Breast epithelium (tissue), 4 donors: ENCODE data around the gene SLC1A3. TPM values are rescaled to one million over a fixed set of nuclear protein-coding genes. Genes with fewer than 3 reads are reported as not detected.
"Not testable (repeated sequence)": the region's sequence is repeated elsewhere in the genome, so short reads cannot be mapped to it uniquely, and the experiment has no call there.

Experiments
- DNase-seq, 2 donors: peaks; one replicate each; pipeline ENCODE4 v3.0.0-alpha.2; 2019; ENCODE audit warnings: low spot score in 2 of 2
- H3K27ac ChIP-seq, 2 donors: fragments of 200-600 bp; sonication (generic) in 1 of 2; one replicate each; pipeline ENCODE4 v1.5.1; 2016 to 2019; ENCODE audit warnings: mild to moderate bottlenecking in 1 of 2
- H3K27me3 ChIP-seq, 2 donors: fragments of 200-600 bp; sonication (generic) in 1 of 2; one replicate each; pipeline versions ENCODE4 v1.5.1 to v1.6.0; 2017 to 2019; ENCODE audit warnings: control low read depth in 1 of 2, mild to moderate bottlenecking in 1 of 2
- H3K36me3 ChIP-seq: fragments of 200-600 bp; one replicate; pipeline ENCODE4 v1.5.1; 2019
- H3K4me1 ChIP-seq, 2 donors: fragments of 200-600 bp; sonication (generic); one replicate each; pipeline ENCODE4 v1.5.1; 2016 to 2019; ENCODE audit warnings: control low read depth in 1 of 2
- H3K4me3 ChIP-seq, 3 donors: fragments of 200-600 bp; sonication (generic); 1 replicate in 2 of 3; 2 replicates in 1 of 3; pipeline ENCODE4 v1.5.1; 2016 to 2019; ENCODE audit warnings: mild to moderate bottlenecking in 3 of 3, moderate library complexity in 2 of 3
- H3K9me3 ChIP-seq, 2 donors: fragments of 200-600 bp; sonication (generic) in 1 of 2; one replicate each; pipeline ENCODE4 v1.5.1; 2016 to 2019; ENCODE audit warnings: control low read depth in 1 of 2
- POLR2A ChIP-seq: fragments of 450-650 bp; IDR thresholded peaks from one replicate; pipeline ENCODE4 v1.6.1; 2016; ENCODE audit warnings: antibody characterized with exemption, mild to moderate bottlenecking, moderate library complexity
- POLR2AphosphoS5 ChIP-seq, 3 donors: sonication (generic); formaldehyde crosslinking; IDR thresholded peaks; one replicate each; pipeline ENCODE4 v1.6.1; 2017; ENCODE audit warnings: antibody characterized with exemption in 3 of 3
- intact Hi-C: fragments of 100-400 bp; cut with DNase I; formaldehyde crosslinking; loops from one replicate; pipeline ENCODE4 v1.15.1; 2023; ENCODE audit warnings: low total_unique reads
- total RNA-seq, 3 donors: library from RNA; depleted of rRNA; stranded (reverse); fragments of >200 nt; gene quantifications; one replicate each; pipeline ENCODE4 v1.1.0, GENCODE V29; 2016
- TF ChIP-seq, protein P1 (sequence below), 3 donors: fragments of 450-650 bp; IDR thresholded peaks; one replicate each; pipeline ENCODE4 v1.5.1; 2016 to 2017; ENCODE audit warnings: antibody characterized with exemption in 3 of 3, mild to moderate bottlenecking in 3 of 3, moderate library complexity in 3 of 3

SLC1A3 gene
- total RNA-seq, 3 donors from 2014 or later = 29.8 to 122 (median 87.5) TPM

DNA sequence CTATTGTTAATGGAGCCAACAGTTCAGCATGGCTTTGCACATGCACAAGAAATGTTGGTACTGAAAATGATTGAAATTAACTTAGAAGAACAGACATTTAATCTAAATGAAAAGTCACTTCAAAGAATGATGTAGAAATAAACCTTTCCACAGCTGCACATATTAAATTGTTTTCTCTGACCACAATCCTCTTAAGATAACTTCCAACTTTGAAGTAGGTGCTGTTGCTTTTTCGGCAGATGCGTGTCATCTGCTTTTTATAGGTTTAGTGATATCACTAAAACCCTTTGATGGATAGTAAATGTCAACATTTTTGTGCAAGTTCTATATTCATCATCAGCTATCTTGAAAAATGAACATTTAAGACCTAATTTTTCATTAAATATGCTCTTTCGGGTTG, 25.3 kb upstream of the SLC1A3 start:
- no peak for DNase-seq
- H3K9me3 ChIP-seq = no peaks in the 10 kb centered on the region
- H3K27ac ChIP-seq = no peak overlapping the region
- H3K4me1 ChIP-seq = no peaks in the 10 kb centered on the region
- H3K36me3 ChIP-seq = no peaks in the 10 kb centered on the region
- H3K27me3 ChIP-seq = no peaks in the 10 kb centered on the region
- no peak overlapping the region for H3K4me3 ChIP-seq
- intact Hi-C loops = no loop called here
- no peak for TF ChIP-seq POLR2A
- TF ChIP-seq POLR2AphosphoS5 (IDR thresholded peaks at IDR 0.05) = no peak
- TF ChIP-seq, protein P1, sequence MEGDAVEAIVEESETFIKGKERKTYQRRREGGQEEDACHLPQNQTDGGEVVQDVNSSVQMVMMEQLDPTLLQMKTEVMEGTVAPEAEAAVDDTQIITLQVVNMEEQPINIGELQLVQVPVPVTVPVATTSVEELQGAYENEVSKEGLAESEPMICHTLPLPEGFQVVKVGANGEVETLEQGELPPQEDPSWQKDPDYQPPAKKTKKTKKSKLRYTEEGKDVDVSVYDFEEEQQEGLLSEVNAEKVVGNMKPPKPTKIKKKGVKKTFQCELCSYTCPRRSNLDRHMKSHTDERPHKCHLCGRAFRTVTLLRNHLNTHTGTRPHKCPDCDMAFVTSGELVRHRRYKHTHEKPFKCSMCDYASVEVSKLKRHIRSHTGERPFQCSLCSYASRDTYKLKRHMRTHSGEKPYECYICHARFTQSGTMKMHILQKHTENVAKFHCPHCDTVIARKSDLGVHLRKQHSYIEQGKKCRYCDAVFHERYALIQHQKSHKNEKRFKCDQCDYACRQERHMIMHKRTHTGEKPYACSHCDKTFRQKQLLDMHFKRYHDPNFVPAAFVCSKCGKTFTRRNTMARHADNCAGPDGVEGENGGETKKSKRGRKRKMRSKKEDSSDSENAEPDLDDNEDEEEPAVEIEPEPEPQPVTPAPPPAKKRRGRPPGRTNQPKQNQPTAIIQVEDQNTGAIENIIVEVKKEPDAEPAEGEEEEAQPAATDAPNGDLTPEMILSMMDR (IDR thresholded peaks at IDR 0.05) = no peak

DNA sequence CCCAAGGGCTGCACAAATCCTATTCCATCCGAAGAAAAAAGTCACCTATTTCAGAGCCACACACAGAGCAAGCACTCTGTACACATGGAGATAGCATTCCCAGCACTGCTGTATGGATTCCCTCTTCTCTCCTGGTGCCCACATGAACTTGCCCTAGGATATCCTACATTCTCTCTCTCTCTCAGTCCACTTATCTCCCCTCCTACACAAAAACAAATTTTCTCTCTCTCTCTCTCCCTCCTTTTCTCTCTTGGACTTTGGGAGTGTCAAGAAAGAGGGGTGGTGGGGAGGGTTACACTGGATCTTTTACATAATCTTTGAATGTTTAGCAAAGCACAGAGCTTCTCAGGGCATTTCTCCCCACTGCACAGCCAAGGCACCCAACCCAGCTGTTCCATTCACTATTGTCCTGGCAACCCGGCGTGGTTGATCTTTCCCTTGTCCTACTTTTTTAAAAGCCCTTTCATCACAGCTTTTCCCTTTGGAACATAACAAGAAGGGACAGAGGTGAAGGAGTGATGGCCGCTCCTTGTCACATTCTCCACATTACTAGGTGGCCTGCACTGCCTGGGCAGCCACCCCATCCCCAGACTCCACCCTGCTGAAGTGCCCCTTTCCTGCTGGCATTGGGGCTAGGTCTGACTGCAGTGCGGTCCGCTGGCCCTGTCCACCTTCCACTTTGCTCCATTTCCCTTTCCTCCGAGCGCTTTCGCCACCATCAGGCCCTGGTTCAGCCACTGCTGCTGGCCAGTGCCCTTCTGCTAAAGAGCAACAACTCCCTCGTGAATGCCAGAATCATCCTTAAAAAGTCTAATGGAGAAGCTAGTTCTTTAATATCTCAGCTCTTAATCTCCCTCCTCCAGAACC, 22.2 kb upstream of the SLC1A3 start:
- intact Hi-C loops = no loop called here
- H3K27ac ChIP-seq = no peak overlapping the region

DNA sequence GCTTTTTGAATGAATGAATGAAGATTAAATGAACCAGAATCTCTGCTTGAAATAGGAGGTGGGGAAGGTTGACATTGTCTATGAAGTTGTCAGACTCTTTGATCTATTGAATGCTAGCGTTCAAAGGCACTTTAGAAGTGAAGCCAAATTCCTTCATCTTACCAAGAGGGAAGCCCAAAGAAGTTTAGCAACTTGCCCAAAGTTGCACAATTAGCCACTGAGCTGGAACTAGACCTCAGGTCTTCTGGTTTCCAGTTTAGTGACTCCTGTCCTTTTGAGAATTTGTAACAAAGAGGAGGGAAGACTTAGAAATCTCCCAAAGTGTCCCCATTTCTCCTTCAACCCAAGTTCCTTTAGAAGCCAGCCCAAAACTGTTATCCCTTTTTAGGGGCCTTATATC, 20.7 kb upstream of the SLC1A3 start:
- Histone ChIP-seq H3K4me3 (no peak overlapping the region), H3K4me1 (no peaks in the 10 kb centered on the region), H3K27me3 (no peaks in the 10 kb centered on the region), H3K36me3 (no peaks in the 10 kb centered on the region), H3K9me3 (no peaks in the 10 kb centered on the region), H3K27ac (no peak overlapping the region)
- no peak for DNase-seq
- no peak for TF ChIP-seq POLR2AphosphoS5 (IDR thresholded peaks at IDR 0.05)
- no peak for TF ChIP-seq POLR2A
- TF ChIP-seq, protein P1 (IDR thresholded peaks at IDR 0.05) = no peak
- intact Hi-C loops = no loop called here

More for the DNA sequence above, 22.2 kb upstream of the SLC1A3 start:
- Histone ChIP-seq H3K4me3 (no peak overlapping the region), H3K36me3 (no peaks in the 10 kb centered on the region), H3K4me1 (no peaks in the 10 kb centered on the region), H3K9me3 (no peaks in the 10 kb centered on the region), H3K27me3 (no peaks in the 10 kb centered on the region)
- DNase-seq = no peak
- no peak for TF ChIP-seq POLR2A

DNA sequence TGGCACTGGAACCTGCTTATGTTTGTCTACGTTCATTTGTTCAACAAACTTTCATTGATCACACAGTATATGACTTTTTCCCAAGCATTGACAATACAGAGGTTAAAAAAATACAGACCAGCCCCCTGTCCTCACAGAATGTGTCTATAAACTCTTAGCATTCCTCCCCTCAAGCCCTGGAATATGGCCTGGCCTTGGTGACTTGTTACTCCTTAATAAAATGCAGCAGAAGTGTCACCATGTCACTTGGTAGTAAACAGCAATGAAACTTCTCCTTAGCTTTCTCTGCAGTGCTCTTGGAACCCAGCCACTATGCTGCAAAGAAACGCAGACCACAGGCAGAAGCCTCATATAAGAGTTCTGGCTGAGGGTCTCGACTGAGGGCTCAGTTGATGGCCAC, 19.1 kb upstream of the SLC1A3 start:
- DNase-seq = no peak
- no peaks in the 10 kb centered on the region for H3K9me3 ChIP-seq
- TF ChIP-seq, protein P1 (IDR thresholded peaks at IDR 0.05) = no peak
- no peak for TF ChIP-seq POLR2AphosphoS5 (IDR thresholded peaks at IDR 0.05)
- no peak for TF ChIP-seq POLR2A
- intact Hi-C loops = no loop called here
- H3K27me3 ChIP-seq = no peaks in the 10 kb centered on the region
- no peak overlapping the region for H3K27ac ChIP-seq
- no peaks in the 10 kb centered on the region for H3K36me3 ChIP-seq
- H3K4me1 ChIP-seq = no peaks in the 10 kb centered on the region
- no peak overlapping the region for H3K4me3 ChIP-seq

DNA sequence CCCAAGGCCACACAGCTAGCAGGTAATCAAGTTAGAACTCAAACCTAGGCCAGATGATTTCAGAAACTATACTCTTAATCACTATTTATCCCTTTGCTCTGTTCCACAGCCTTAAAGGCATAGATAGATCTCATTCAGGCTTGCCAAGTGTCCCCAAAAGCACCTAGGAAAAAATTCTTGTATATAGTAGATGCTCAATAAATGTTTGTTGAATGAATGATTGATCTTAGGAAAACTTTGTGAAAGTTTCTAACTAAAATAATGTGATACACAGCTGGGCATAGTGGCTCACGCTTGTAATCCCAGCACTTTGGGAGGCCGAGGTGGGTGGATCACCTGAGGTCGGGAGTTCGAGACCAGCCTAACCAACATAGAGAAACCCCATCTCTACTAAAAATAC, 16.7 kb upstream of the SLC1A3 start:
- intact Hi-C loops, H3K9me3 ChIP-seq, H3K27me3 ChIP-seq, H3K27ac ChIP-seq, H3K4me1 ChIP-seq, DNase-seq, H3K4me3 ChIP-seq, H3K36me3 ChIP-seq: not testable (repeated sequence)

DNA sequence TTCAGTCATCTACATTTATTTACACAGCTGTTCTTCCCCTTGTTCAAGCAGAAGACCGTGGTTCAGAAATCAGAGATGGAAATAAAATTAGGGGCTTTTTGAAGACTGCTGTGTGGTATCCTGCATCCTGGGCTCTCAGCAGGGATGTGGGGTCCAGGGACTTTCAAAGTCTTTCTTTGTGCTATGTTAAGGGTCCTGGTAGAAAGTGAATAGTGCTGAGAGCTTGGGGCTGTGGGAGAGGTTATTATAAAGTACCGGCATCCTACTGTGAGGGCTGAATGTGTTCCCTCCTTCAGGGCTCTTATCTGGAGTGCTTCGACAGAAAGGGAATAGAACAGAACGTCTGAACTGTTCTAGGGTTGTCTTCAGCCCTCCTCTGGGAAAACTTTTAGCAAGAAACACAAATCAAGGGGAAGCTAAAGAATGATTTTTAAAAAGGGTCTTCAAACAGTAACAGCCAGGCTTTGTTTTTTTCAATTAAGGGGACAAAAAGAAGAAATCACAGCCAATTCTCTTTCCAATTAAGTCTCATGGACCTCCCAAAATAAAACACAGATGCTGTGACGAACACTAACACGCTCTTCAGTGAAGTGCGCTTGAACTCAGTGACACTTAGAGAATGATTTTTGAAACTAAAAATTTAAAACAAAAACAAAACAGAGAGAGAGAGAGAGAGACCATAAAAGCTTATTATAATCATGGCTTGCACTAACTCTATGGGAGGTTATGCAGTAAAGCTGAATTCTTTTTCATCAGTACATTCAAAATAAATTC, 15.7 kb upstream of the SLC1A3 start:
- no peak overlapping the region for H3K27ac ChIP-seq
- H3K36me3 ChIP-seq = no peaks in the 10 kb centered on the region
- intact Hi-C loops = no loop called here
- H3K9me3 ChIP-seq = no peaks in the 10 kb centered on the region
- no peak overlapping the region for H3K4me3 ChIP-seq
- no peaks in the 10 kb centered on the region for H3K27me3 ChIP-seq
- no peaks in the 10 kb centered on the region for H3K4me1 ChIP-seq
- no peak for TF ChIP-seq POLR2A
- no peak for TF ChIP-seq POLR2AphosphoS5 (IDR thresholded peaks at IDR 0.05)
- TF ChIP-seq, protein P1 (IDR thresholded peaks at IDR 0.05) = no peak
- DNase-seq = no peak
